K562 (cell line): ENCODE results near the gene NMT1. TPM values are rescaled to one million over a fixed set of nuclear protein-coding genes. Genes with fewer than 3 reads are reported as not detected.
A peak's percentile ranks its signal among the peaks of the same experiment; 100 is the strongest.

ENCODE experiments used
- PTTG1 ChIP-seq: fragments of 450-650 bp; IDR thresholded peaks from 2 replicates; pipeline ENCODE4 v1.6.1; 2016; ENCODE audit warnings: low read depth, mild to moderate bottlenecking, missing genetic modification characterization, missing compliant biosample characterization
- RBM15 ChIP-seq: fragments of 200-400 bp; formaldehyde crosslinking; IDR thresholded peaks from 2 replicates; pipeline ENCODE4 v1.6.1; 2018; ENCODE audit warnings: mild to moderate bottlenecking, low read length, moderate library complexity; ENCODE audit not compliant: insufficient read depth
- SMAD1 ChIP-seq: fragments of 150-350 bp; IDR thresholded peaks from 2 replicates; pipeline ENCODE4 v1.6.1; 2014; ENCODE audit warnings: low read length, low read depth; ENCODE audit not compliant: partially characterized antibody
- ZFX ChIP-seq: sonication (generic); formaldehyde crosslinking; IDR thresholded peaks from 2 replicates; pipeline ENCODE4 v1.8.0; 2022; ENCODE audit warnings: mild to moderate bottlenecking, missing genetic modification reagents, moderate library complexity
- ZMIZ1 ChIP-seq, 2 experiments: fragments of 150-350 bp in 1 of 2; IDR thresholded peaks; 2 replicates each; pipeline ENCODE4 v1.6.1; 2012 to 2016; ENCODE audit warnings: low read depth in 2 of 2, low read length in 2 of 2, mild to moderate bottlenecking in 1 of 2, moderate library complexity in 1 of 2
- polyA plus RNA-seq, 8 experiments: library from polyadenylated mRNA; depleted of rRNA in 4 of 8; stranded (reverse) in 5 of 8; unstranded in 3 of 8; fragments of >200 nt; fragmentation: Nextera tagmentation in 2 of 8; fragmentation: Illumina TruSeq in 1 of 8; extraction: Ambion mirVana in 2 of 8; extraction: Trizol in 1 of 8; gene quantifications; 2 replicates each; pipeline versions ENCODE4 v1.2.1 to v1.2.3, GENCODE V29; 2011 to 2014; ENCODE audit warnings: inconsistent platforms in 1 of 8, missing spikeins in 1 of 8
- total RNA-seq, 7 experiments: library from RNA; depleted of rRNA in 6 of 7; stranded (reverse); fragments of >200 nt in 6 of 7; fragmentation: Illumina TruSeq in 2 of 7; extraction: Trizol in 2 of 7; gene quantifications; 2 replicates each; pipeline versions ENCODE4 v1.2.1 to v1.2.3, GENCODE V29; 2011 to 2021; ENCODE audit warnings: low replicate concordance in 1 of 7
- TF ChIP-seq, protein P1 (sequence below): IDR thresholded peaks from 2 replicates; pipeline ENCODE4 v1.6.1; 2011; ENCODE audit warnings: borderline replicate concordance, low read depth, mild to moderate bottlenecking, moderate library complexity, low read length; ENCODE audit not compliant: insufficient read depth, poor library complexity, severe bottlenecking
- TF ChIP-seq, protein P2 (sequence below), 2 experiments: fragments of 450-650 bp; formaldehyde crosslinking in 1 of 2; IDR thresholded peaks; 2 replicates each; pipeline versions ENCODE4 v1.4.0 to v1.6.1; 2014 to 2020; ENCODE audit warnings: mild to moderate bottlenecking in 2 of 2, borderline replicate concordance in 1 of 2, low read depth in 1 of 2
- TF ChIP-seq, protein P3 (sequence below), 2 experiments: fragments of 450-650 bp; IDR thresholded peaks; 2 replicates each; pipeline ENCODE4 v1.6.1; 2016

Gene NMT1
- total and polyA plus RNA-seq, 9 of the 15 experiments (the other 6 are each of a cell fraction or from before 2014, with no cell fraction given) = 86.7 to 569 (median 213) TPM

- TF ChIP-seq, protein P1, sequence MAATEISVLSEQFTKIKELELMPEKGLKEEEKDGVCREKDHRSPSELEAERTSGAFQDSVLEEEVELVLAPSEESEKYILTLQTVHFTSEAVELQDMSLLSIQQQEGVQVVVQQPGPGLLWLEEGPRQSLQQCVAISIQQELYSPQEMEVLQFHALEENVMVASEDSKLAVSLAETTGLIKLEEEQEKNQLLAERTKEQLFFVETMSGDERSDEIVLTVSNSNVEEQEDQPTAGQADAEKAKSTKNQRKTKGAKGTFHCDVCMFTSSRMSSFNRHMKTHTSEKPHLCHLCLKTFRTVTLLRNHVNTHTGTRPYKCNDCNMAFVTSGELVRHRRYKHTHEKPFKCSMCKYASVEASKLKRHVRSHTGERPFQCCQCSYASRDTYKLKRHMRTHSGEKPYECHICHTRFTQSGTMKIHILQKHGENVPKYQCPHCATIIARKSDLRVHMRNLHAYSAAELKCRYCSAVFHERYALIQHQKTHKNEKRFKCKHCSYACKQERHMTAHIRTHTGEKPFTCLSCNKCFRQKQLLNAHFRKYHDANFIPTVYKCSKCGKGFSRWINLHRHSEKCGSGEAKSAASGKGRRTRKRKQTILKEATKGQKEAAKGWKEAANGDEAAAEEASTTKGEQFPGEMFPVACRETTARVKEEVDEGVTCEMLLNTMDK = peak; percentile 86
- peak in 1 of 2 experiments; percentile 52; a peak in 1 of 4 replicates for TF ChIP-seq ZMIZ1 (IDR thresholded peaks at IDR 0.05; ENCODE audit: low read depth in 2 of 2, low read length in 2 of 2)
- TF ChIP-seq, protein P2, sequence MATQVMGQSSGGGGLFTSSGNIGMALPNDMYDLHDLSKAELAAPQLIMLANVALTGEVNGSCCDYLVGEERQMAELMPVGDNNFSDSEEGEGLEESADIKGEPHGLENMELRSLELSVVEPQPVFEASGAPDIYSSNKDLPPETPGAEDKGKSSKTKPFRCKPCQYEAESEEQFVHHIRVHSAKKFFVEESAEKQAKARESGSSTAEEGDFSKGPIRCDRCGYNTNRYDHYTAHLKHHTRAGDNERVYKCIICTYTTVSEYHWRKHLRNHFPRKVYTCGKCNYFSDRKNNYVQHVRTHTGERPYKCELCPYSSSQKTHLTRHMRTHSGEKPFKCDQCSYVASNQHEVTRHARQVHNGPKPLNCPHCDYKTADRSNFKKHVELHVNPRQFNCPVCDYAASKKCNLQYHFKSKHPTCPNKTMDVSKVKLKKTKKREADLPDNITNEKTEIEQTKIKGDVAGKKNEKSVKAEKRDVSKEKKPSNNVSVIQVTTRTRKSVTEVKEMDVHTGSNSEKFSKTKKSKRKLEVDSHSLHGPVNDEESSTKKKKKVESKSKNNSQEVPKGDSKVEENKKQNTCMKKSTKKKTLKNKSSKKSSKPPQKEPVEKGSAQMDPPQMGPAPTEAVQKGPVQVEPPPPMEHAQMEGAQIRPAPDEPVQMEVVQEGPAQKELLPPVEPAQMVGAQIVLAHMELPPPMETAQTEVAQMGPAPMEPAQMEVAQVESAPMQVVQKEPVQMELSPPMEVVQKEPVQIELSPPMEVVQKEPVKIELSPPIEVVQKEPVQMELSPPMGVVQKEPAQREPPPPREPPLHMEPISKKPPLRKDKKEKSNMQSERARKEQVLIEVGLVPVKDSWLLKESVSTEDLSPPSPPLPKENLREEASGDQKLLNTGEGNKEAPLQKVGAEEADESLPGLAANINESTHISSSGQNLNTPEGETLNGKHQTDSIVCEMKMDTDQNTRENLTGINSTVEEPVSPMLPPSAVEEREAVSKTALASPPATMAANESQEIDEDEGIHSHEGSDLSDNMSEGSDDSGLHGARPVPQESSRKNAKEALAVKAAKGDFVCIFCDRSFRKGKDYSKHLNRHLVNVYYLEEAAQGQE (IDR thresholded peaks at IDR 0.05; ENCODE audit: borderline replicate concordance) = peak; percentile 98
- TF ChIP-seq, protein P2 (CRISPR knock-in tag; IDR thresholded peaks at IDR 0.05; ENCODE audit: low read depth) = no peak
- TF ChIP-seq ZFX (CRISPR knock-in tag) = peak; percentile 76
- TF ChIP-seq RBM15 = no peak
- TF ChIP-seq PTTG1 = no peak
- TF ChIP-seq, protein P3, sequence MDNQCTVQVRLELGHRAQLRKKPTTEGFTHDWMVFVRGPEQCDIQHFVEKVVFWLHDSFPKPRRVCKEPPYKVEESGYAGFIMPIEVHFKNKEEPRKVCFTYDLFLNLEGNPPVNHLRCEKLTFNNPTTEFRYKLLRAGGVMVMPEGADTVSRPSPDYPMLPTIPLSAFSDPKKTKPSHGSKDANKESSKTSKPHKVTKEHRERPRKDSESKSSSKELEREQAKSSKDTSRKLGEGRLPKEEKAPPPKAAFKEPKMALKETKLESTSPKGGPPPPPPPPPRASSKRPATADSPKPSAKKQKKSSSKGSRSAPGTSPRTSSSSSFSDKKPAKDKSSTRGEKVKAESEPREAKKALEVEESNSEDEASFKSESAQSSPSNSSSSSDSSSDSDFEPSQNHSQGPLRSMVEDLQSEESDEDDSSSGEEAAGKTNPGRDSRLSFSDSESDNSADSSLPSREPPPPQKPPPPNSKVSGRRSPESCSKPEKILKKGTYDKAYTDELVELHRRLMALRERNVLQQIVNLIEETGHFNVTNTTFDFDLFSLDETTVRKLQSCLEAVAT (IDR thresholded peaks at IDR 0.05) = peak in 1 of 2 experiments; percentile 99; a peak in 2 of 4 replicates
- TF ChIP-seq SMAD1 = no peak
Observed at GRCh38 chr17:45135192-45135977, 74.3 kb downstream of the NMT1 start, which contains the start of gene ACBD4 (continued).
